IPS DF 4.7 (cell line): ENCODE measurements around the gene PLCL1.
"Not testable (repeated sequence)": the region's sequence is repeated elsewhere in the genome, so short reads cannot be mapped to it uniquely, and the experiment has no call there.

Experiments
- DNase-seq: peaks from one replicate; pipeline ENCODE4 v3.0.0-alpha.2; 2013; ENCODE audit warnings: low spot score; ENCODE audit errors: extremely low read depth

The PLCL1 gene

DNA sequence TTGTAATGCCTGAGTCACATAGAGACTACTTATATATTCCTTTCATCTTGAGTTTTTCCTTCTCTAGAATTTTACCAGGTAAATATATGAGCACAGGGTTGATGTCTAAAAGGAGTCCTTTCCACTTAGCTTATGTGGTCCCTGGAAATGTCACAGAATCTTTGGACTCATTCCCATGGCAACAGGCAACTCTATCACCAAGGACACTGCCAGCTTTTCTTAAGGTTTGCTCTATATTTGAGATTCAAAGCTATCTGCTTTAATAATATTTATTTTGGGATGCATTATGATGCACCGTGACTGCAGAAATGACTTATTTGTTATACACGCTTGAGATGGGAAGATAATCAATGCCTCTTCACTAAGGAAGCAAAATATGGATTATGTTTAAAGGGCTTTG lies 363.0 kb downstream of the PLCL1 start:
- no peak for DNase-seq

DNA sequence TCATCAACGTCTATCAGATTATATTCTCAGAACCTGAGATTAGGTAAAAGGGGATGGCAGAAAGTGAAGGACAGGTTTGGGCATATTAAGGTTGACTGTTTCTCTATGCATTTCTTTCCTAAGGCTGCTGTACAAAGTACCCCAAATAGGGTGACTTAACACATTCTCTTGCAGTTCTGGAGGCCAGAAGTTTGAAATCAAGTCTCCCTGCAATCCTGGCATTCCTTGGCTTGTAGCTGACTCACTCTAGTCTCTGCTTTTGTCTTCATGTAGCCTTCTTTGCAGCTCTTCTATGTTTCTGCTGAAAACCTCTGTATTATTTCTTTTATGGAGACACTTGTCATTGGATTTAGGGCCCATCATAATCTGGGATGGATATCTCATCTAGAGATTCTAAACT lies 364.3 kb downstream of the PLCL1 start:
- no peak for DNase-seq

DNA sequence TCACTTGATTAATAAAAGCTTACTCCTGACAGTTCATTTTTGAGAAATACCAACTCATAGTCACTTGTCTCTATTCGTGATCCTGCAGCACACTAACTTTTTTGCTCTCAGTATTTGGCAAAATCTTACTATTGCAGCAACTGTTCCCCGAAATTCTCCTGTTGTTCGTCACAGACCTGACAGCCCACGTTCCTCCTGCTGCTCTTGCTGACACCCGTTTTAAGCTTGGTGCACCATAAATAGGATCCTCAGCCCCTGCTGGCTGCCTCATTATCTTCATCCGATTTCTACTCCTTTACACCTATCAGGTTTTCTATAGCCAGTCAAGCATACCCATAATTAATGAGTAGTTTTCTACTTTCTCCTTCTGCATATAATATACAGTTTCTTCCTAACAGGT lies 368.8 kb downstream of the PLCL1 start:
- no peak for DNase-seq

DNA sequence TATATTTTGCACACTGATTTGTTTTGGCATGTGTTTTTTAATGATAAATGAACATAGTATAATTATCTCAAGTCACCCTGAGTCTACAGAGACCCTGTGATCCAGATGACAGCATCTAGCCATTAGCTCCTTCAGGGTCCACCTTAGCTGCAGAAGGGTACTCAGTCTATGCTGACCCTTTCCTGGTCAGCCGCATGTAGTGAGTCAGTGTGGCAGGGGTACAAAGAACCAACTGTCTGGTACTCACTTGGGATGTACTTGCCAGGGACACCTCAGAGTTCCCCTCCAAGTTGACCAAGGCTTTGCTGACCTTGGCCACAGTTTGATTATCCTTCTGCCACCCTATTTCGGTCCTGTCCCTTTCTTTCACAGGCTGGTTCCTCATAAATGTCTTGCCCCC lies 369.5 kb downstream of the PLCL1 start:
- DNase-seq = no peak

DNA sequence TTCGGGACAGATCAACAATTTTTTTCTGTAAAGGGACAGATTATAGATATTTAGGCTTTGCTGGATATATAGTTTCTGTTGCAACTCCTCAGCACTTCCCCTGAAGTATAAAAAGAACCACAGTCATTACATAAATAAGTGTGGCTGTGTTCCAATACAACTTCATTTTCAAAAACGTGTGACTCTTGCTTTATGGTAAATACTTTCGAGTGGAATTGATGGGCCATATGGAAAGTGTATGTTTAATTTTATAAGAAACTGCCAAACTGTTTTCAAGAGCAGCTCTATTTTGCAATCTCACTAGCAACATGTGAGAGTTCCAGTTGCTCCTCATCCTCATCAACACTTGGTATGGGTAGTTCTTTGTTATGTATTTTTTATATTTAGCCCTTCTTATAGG lies 370.9 kb downstream of the PLCL1 start:
- DNase-seq = no peak

DNA sequence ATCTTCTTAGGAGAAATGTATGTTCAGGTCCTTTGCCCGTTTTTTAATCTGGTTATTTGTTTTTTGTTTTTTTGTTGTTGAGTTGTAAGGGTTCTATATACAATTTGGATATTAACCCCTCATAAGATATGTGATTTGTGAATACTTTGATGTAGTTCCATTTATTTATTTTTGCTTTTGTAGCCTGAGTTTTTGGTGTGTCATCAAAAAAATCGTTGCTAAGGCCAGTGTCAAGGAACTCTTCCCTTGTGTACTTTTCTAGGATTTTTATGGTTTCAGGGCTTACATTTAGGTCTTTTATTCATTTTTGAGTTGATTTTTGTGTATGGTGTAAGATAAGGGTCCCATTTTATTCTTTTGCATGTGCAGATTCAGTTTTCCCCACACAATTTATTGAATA lies 372.6 kb downstream of the PLCL1 start:
- DNase-seq = no peak

DNA sequence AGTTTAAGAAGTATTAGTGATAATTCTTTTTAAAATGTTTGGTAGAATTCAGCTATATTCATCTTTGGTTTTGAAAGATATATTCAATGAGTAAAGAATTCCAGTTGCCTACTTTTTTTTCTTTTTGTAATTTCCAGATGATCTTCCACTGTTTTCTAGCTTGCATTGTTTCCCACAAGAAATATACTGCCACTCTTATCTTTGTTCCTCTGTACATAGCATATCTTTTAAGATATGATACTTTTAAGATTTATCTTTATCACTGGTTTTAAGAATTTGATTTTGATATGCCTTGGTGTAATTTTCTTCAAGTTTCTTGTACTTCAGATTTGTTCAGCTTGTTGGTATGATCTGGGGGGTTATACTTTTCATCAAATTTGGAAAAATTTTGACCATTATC lies 374.4 kb downstream of the PLCL1 start:
- no peak for DNase-seq

DNA sequence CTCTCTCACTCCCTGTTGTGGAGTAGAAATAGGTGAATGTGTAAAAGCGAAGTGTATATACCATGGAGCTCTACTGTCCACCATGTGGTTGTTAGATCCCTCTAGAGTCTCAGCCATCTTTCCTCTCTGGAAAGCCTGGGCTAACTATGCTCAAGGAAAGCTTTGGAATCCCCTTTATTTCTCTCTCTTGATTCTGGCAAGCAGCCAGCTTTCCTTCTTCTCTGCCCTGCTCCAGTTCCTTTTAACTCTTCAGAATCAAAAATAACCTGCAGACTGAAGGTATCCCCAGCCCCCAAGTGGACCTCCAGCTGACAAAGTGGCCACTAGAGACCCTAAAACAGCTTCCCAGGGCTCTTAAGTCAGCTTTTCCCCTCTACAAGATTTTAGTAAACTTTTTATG lies 381.9 kb downstream of the PLCL1 start:
- no peak for DNase-seq

DNA sequence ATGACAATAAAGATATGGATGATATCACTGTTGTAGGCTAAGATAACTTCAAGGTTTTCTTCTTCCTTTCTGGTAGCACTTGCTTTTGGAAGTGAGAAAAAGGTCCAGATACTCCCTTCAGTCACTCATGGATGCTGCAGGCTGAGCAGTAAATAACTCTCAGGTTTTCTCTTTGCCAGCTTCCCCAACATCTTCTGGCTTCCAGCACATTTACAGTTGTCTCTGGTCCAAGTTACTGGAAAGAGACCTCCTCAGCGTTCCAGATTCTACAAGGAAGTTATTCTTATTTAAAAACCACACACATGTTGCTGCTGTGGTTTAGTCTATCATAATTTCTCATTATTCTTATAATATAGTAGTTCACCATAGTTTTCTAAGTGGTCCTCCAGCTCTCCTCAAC lies 383.4 kb downstream of the PLCL1 start:
- no peak for DNase-seq

DNA sequence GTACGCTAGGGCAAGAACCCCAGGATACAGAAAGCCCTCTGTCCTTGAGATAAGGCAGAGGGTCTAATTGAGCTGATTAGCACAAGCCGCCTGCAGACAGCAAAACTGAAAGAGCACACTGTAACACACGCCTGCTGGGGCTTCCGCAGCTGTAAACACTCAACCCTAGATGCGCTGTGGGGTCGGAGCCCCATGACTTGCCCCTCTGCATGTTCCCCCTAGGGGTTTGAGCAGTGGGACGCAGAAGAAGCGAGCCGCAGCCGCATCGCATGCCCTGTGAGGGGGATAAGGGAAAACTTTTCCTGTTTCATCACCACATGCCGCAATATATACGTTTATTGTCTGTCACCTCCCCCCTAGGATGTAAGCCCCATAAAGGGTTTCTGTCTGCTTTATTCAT lies 384.6 kb downstream of the PLCL1 start:
- DNase-seq = no peak

DNA sequence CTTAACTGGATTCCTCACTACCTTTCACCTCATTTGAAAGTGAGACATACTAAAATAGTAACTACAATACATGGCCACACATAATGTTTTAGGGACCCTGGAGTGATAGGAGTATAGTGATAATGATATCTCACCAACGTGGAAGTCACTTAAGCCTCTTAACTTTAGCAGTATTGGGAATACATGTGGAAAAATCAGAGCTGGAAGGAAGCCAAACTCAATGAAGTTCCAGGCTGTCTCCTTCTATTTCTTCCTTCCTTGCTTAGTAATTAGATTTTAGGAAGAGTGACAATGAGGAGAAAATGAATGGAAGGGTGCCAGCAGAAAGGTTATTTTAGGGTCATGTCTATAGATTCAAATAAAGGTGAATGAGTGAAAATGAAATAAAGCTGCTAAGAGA lies 387.3 kb downstream of the PLCL1 start:
- no peak for DNase-seq

DNA sequence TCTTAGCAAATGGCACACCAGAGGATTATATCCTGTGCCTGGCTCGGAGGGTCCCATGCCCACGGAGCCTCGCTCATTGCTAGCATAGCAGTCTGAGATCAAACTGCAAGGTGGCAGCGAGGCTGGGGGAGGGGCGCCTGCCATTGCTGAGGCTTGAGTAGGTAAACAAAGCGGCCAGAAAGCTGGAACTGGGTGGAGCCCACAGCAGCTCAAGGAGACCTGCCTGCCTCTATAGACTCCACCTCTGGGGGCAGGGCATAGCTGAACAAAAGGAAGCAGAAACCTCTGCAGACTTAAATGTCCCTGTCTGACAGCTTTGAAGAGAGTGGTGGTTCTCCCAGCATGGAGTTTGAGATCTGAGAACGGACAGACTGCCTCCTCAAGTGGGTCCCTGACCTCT lies 392.2 kb downstream of the PLCL1 start:
- DNase-seq = not testable (repeated sequence)
